ENCODE data around the gene ST14. TPM values are rescaled to one million over a fixed set of nuclear protein-coding genes. Genes with fewer than 3 reads are reported as not detected.

ST14 gene
- total and polyA plus RNA-seq, 2 experiments from 2014 or later: not detected

- no peak for DNase-seq
- H3K4me3 ChIP-seq: no peak overlapping the region
- in situ Hi-C loops (cut with MboI): no loop called here
- TF ChIP-seq EZH2 (IDR thresholded peaks at IDR 0.05; ENCODE audit: insufficient read depth, poor library complexity, severe bottlenecking): no peak
- no peak for TF ChIP-seq EZH2phosphoT487 (IDR thresholded peaks at IDR 0.05; ENCODE audit: insufficient read depth, low read depth)
- WGBS, 2 experiments (ENCODE audit: low coverage in 1 of 2, low lambda C conversion rate in 2 of 2, missing lambda C conversion rate in 2 of 2): 98% methylated on average over 9 of the region's 9 CpGs
- no peaks in the 10 kb centered on the region for H3K9me2 ChIP-seq (ENCODE audit: insufficient read depth)
- H3F3A ChIP-seq (ENCODE audit: insufficient read depth): 0 out of 2 replicates have a peak, but pooled peaks cover 9% of the 10 kb centered on the region
- H3K4me1 ChIP-seq (ENCODE audit: insufficient read depth): peaks cover 7% of the 10 kb centered on the region
- no peak overlapping the region for H3K9ac ChIP-seq
- H2AFZ ChIP-seq: no peak overlapping the region
- H3K27me3 ChIP-seq (replicated peaks; ENCODE audit: insufficient read depth): no peaks in the 10 kb centered on the region
- H3K27ac ChIP-seq: no peak overlapping the region
- no peaks in the 10 kb centered on the region for H3K9me3 ChIP-seq (ENCODE audit: low read depth)
- H3K79me2 ChIP-seq (ENCODE audit: insufficient read depth): 0 out of 2 replicates have a peak, but pooled peaks cover 15% of the 10 kb centered on the region
- H3K36me3 ChIP-seq (ENCODE audit: low read depth): peaks cover 17% of the 10 kb centered on the region
- H3K4me2 ChIP-seq (ENCODE audit: unreplicated experiment): no peak overlapping the region
- H4K20me1 ChIP-seq (ENCODE audit: insufficient read depth): peaks cover 4% of the 10 kb centered on the region; the same call in 1 of the 2 replicates
These were observed 40.8 kb upstream of the ST14 start for GRCh38 chr11:130118636-130119387.

GRCh38 chr11:130120045-130120444 lies 39.5 kb upstream of the ST14 start:
- Histone ChIP-seq H3K4me3 (no peak overlapping the region), H3K36me3 (ENCODE audit: low read depth) (peaks cover 18% of the 10 kb centered on the region), H3K79me2 (ENCODE audit: insufficient read depth) (0 out of 2 replicates have a peak, but pooled peaks cover 15% of the 10 kb centered on the region), H3K9me3 (ENCODE audit: low read depth) (no peaks in the 10 kb centered on the region), H4K20me1 (ENCODE audit: insufficient read depth) (peaks cover 4% of the 10 kb centered on the region; the same call in 1 of the 2 replicates), H3K4me2 (ENCODE audit: unreplicated experiment) (no peak overlapping the region), H3K4me1 (ENCODE audit: insufficient read depth) (peaks cover 18% of the 10 kb centered on the region), H3K27me3 (replicated peaks; ENCODE audit: insufficient read depth) (no peaks in the 10 kb centered on the region), H2AFZ (no peak overlapping the region), H3K9ac (no peak overlapping the region), H3K9me2 (ENCODE audit: insufficient read depth) (no peaks in the 10 kb centered on the region), H3F3A (ENCODE audit: insufficient read depth) (peaks cover 18% of the 10 kb centered on the region), H3K27ac (no peak overlapping the region)
- in situ Hi-C loops (cut with MboI): no loop called here
- no peak for DNase-seq
- TF ChIP-seq EZH2phosphoT487 (IDR thresholded peaks at IDR 0.05; ENCODE audit: insufficient read depth, low read depth) (no peak), EZH2 (IDR thresholded peaks at IDR 0.05; ENCODE audit: insufficient read depth, poor library complexity, severe bottlenecking) (no peak)
- WGBS, 2 experiments (ENCODE audit: low coverage in 1 of 2, low lambda C conversion rate in 2 of 2, missing lambda C conversion rate in 2 of 2): 83 to 88% methylated on average over 5 of the region's 5 CpGs

GRCh38 chr11:130121445-130121978 lies 38.1 kb upstream of the ST14 start:
- WGBS, 2 experiments (ENCODE audit: low coverage in 1 of 2, low lambda C conversion rate in 2 of 2, missing lambda C conversion rate in 2 of 2): 66 to 76% methylated on average over 5 of the region's 5 CpGs
- Histone ChIP-seq H3K27ac (no peak overlapping the region), H3K36me3 (ENCODE audit: low read depth) (peaks cover 22% of the 10 kb centered on the region), H4K20me1 (ENCODE audit: insufficient read depth) (no peaks in the 10 kb centered on the region), H3K4me2 (ENCODE audit: unreplicated experiment) (no peak overlapping the region), H3K4me1 (ENCODE audit: insufficient read depth) (peaks cover 12% of the 10 kb centered on the region), H3K27me3 (replicated peaks; ENCODE audit: insufficient read depth) (no peaks in the 10 kb centered on the region), H3K79me2 (ENCODE audit: insufficient read depth) (peaks cover 27% of the 10 kb centered on the region; the same call in 1 of the 2 replicates), H3K4me3 (no peak overlapping the region), H3F3A (ENCODE audit: insufficient read depth) (peaks cover 24% of the 10 kb centered on the region), H2AFZ (no peak overlapping the region), H3K9ac (no peak overlapping the region), H3K9me3 (ENCODE audit: low read depth) (no peaks in the 10 kb centered on the region), H3K9me2 (ENCODE audit: insufficient read depth) (no peaks in the 10 kb centered on the region)
- in situ Hi-C loops (cut with MboI): no loop called here
- no peak for TF ChIP-seq EZH2phosphoT487 (IDR thresholded peaks at IDR 0.05; ENCODE audit: insufficient read depth, low read depth)
- TF ChIP-seq EZH2 (IDR thresholded peaks at IDR 0.05; ENCODE audit: insufficient read depth, poor library complexity, severe bottlenecking): no peak
- peak; percentile 73 for DNase-seq

GRCh38 chr11:130122141-130122575 lies 37.4 kb upstream of the ST14 start:
- Histone ChIP-seq H3K9me3 (ENCODE audit: low read depth) (no peaks in the 10 kb centered on the region), H3K27ac (no peak overlapping the region), H4K20me1 (ENCODE audit: insufficient read depth) (no peaks in the 10 kb centered on the region), H3K4me3 (no peak overlapping the region), H3K4me2 (ENCODE audit: unreplicated experiment) (no peak overlapping the region), H3K27me3 (replicated peaks; ENCODE audit: insufficient read depth) (no peaks in the 10 kb centered on the region), H3K4me1 (ENCODE audit: insufficient read depth) (peaks cover 12% of the 10 kb centered on the region), H3K9me2 (ENCODE audit: insufficient read depth) (no peaks in the 10 kb centered on the region), H3F3A (ENCODE audit: insufficient read depth) (peaks cover 24% of the 10 kb centered on the region), H2AFZ (no peak overlapping the region), H3K79me2 (ENCODE audit: insufficient read depth) (peaks cover 32% of the 10 kb centered on the region; the same call in 1 of the 2 replicates), H3K36me3 (ENCODE audit: low read depth) (peaks cover 25% of the 10 kb centered on the region), H3K9ac (no peak overlapping the region)
- WGBS, 2 experiments (ENCODE audit: low coverage in 1 of 2, low lambda C conversion rate in 2 of 2, missing lambda C conversion rate in 2 of 2): 60 to 63% methylated on average over 7 of the region's 7 CpGs
- in situ Hi-C loops (cut with MboI): no loop called here
- no peak for DNase-seq
- TF ChIP-seq EZH2 (IDR thresholded peaks at IDR 0.05; ENCODE audit: insufficient read depth, poor library complexity, severe bottlenecking) (no peak), EZH2phosphoT487 (IDR thresholded peaks at IDR 0.05; ENCODE audit: insufficient read depth, low read depth) (no peak)
